Thyroid gland (tissue), 4 donors: Measurements from ENCODE around the gene CFAP69.

Experiments
- POLR2A ChIP-seq, 2 donors: fragments of 450-650 bp; IDR thresholded peaks; one replicate each; pipeline ENCODE4 v1.6.1; 2017; ENCODE audit warnings: antibody characterized with exemption in 2 of 2, mild to moderate bottlenecking in 2 of 2, moderate library complexity in 1 of 2
- TF ChIP-seq, protein P1 (sequence below), 6 experiments: fragments of 200-600 bp in 3 of 6; fragments of 450-650 bp in 3 of 6; sonication (generic) in 3 of 6; IDR thresholded peaks; one replicate each; pipeline ENCODE4 v1.5.1; 2016 to 2019; ENCODE audit warnings: antibody characterized with exemption in 6 of 6, mild to moderate bottlenecking in 2 of 6, inconsistent platforms in 1 of 6, moderate library complexity in 1 of 6

DNA sequence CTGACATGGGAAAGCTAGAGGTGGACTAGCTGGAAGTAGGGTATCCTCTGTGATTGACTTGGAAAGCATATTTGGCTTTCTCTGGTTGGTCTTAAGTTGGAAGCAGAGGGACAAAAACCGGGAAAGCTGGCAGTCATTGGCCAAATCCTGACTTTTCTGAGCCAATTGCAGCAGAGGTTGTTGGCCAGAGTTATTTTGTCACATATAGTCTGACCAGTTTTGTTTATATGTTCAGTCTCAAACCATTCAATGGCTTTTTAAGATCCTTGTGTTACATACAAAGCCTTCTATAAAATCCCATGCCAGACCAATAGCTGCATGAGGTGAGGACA, 6.3 kb downstream of the CFAP69 start:
- TF ChIP-seq POLR2A (IDR thresholded peaks at IDR 0.05): no peak
- TF ChIP-seq, protein P1, sequence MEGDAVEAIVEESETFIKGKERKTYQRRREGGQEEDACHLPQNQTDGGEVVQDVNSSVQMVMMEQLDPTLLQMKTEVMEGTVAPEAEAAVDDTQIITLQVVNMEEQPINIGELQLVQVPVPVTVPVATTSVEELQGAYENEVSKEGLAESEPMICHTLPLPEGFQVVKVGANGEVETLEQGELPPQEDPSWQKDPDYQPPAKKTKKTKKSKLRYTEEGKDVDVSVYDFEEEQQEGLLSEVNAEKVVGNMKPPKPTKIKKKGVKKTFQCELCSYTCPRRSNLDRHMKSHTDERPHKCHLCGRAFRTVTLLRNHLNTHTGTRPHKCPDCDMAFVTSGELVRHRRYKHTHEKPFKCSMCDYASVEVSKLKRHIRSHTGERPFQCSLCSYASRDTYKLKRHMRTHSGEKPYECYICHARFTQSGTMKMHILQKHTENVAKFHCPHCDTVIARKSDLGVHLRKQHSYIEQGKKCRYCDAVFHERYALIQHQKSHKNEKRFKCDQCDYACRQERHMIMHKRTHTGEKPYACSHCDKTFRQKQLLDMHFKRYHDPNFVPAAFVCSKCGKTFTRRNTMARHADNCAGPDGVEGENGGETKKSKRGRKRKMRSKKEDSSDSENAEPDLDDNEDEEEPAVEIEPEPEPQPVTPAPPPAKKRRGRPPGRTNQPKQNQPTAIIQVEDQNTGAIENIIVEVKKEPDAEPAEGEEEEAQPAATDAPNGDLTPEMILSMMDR (IDR thresholded peaks at IDR 0.05): no peak
